Sigmoid colon (tissue), 7 donors: ENCODE measurements around the gene TFEB. TPM values are rescaled to one million over a fixed set of nuclear protein-coding genes. Genes with fewer than 3 reads are reported as not detected.
A peak's percentile ranks its signal among the peaks of the same experiment; 100 is the strongest.

Experiments
- DNase-seq: peaks from one replicate; pipeline ENCODE4 v3.0.0-alpha.2; 2019
- H3K27ac ChIP-seq, 4 donors: fragments of 200-600 bp; sonication (generic); one replicate each; pipeline ENCODE4 v1.5.1; 2016 to 2019; ENCODE audit warnings: mild to moderate bottlenecking in 1 of 4
- H3K27me3 ChIP-seq, 3 donors: fragments of 200-600 bp; sonication (generic); one replicate each; pipeline ENCODE4 v1.5.1; 2019; ENCODE audit warnings: mild to moderate bottlenecking in 1 of 3
- H3K36me3 ChIP-seq, 4 donors: fragments of 200-600 bp; sonication (generic); one replicate each; pipeline ENCODE4 v1.5.1; 2016 to 2019
- H3K4me1 ChIP-seq, 4 donors: fragments of 200-600 bp; sonication (generic); one replicate each; pipeline ENCODE4 v1.5.1; 2017 to 2019
- H3K4me3 ChIP-seq, 4 donors: fragments of 200-600 bp; sonication (generic); one replicate each; pipeline ENCODE4 v1.5.1; 2017 to 2019; ENCODE audit warnings: mild to moderate bottlenecking in 2 of 4, moderate library complexity in 1 of 4
- H3K9me3 ChIP-seq, 4 donors: fragments of 200-600 bp in 3 of 4; sonication (generic) in 3 of 4; one replicate each; pipeline versions ENCODE4 v1.5.1 to v1.6.1; 2013 to 2019
- CTCF ChIP-seq, 4 experiments: fragments of 450-650 bp in 3 of 4; fragments of 200-600 bp in 1 of 4; IDR thresholded peaks; one replicate each; pipeline ENCODE4 v1.5.1; 2016 to 2019; ENCODE audit warnings: antibody characterized with exemption in 4 of 4, mild to moderate bottlenecking in 3 of 4, moderate library complexity in 2 of 4
- EP300 ChIP-seq, 4 donors: sonication (generic); formaldehyde crosslinking; IDR thresholded peaks; one replicate each; pipeline ENCODE4 v1.6.1; 2017; ENCODE audit warnings: antibody characterized with exemption in 4 of 4
- POLR2A ChIP-seq, 2 donors: fragments of 450-650 bp; IDR thresholded peaks; one replicate each; pipeline ENCODE4 v1.6.1; 2016; ENCODE audit warnings: antibody characterized with exemption in 2 of 2, mild to moderate bottlenecking in 2 of 2, moderate library complexity in 2 of 2
- POLR2AphosphoS5 ChIP-seq, 4 donors: sonication (generic); formaldehyde crosslinking; IDR thresholded peaks; one replicate each; pipeline ENCODE4 v1.6.1; 2017; ENCODE audit warnings: antibody characterized with exemption in 4 of 4
- whole genome bisulfite sequencing, 2 donors: extraction: QIAGEN DNeasy Blood & Tissue Kit; methylation state at CpG; one replicate each; pipeline ENCODE4 v1.1.7; 2013; 5-methylcytosine and 5-hydroxymethylcytosine counted together
- intact Hi-C: fragments of 100-400 bp; cut with DNase I; formaldehyde crosslinking; loops from one replicate; pipeline ENCODE4 v1.15.1; 2023
- polyA plus RNA-seq, 3 donors: library from polyadenylated mRNA; stranded (reverse); fragments of 200-250 nt; gene quantifications; one replicate each; pipeline ENCODE4 v1.2.3, GENCODE V29; 2013
- total RNA-seq, 4 donors: library from RNA; depleted of rRNA; stranded (reverse); fragments of >200 nt; gene quantifications; one replicate each; pipeline ENCODE4 v1.1.0, GENCODE V29; 2016
- donor health status: healthy with polysubstance abuse.
- donor health status: Bipolar disorder and iron deficiency.
- donor health status: healthy.

Gene TFEB
- total and polyA plus RNA-seq, 7 donors = 21.0 to 40.9 (median 28.2) TPM

- Histone ChIP-seq H3K4me1 (no peaks in the 10 kb centered on the region), H3K9me3 (no peaks in the 10 kb centered on the region), H3K4me3 (no peak overlapping the region), H3K36me3 (no peaks in the 10 kb centered on the region), H3K27ac (no peak overlapping the region), H3K27me3 (peaks cover 0 to 4% (median 0%) of the 10 kb centered on the region in 3 donors)
- peak; percentile 59 for DNase-seq
- TF ChIP-seq EP300 (IDR thresholded peaks at IDR 0.05) (no peak), CTCF (IDR thresholded peaks at IDR 0.05) (no peak), POLR2AphosphoS5 (IDR thresholded peaks at IDR 0.05) (no peak), POLR2A (IDR thresholded peaks at IDR 0.05) (no peak)
- 78 to 89% methylated on average over 23 of the region's 23 CpGs for WGBS, 2 donors
- intact Hi-C loops = no loop called here
These were observed 78.0 kb downstream of the TFEB start for GRCh38 chr6:41657131-41658094.

GRCh38 chr6:41656002-41656691 lies 79.3 kb downstream of the TFEB start:
- intact Hi-C loops = no loop called here
- H3K4me1 ChIP-seq = no peaks in the 10 kb centered on the region
- DNase-seq = peak; percentile 54

GRCh38 chr6:41655646-41656001 lies 79.8 kb downstream of the TFEB start:
- Histone ChIP-seq H3K27ac (no peak overlapping the region), H3K4me3 (no peak overlapping the region), H3K27me3 (peaks cover 0 to 4% (median 0%) of the 10 kb centered on the region in 3 donors), H3K36me3 (no peaks in the 10 kb centered on the region), H3K9me3 (no peaks in the 10 kb centered on the region), H3K4me1 (no peaks in the 10 kb centered on the region)
- intact Hi-C loops = no loop called here
- TF ChIP-seq POLR2AphosphoS5 (IDR thresholded peaks at IDR 0.05) = no peak
- TF ChIP-seq POLR2A (IDR thresholded peaks at IDR 0.05) = no peak
- TF ChIP-seq EP300 (IDR thresholded peaks at IDR 0.05) = no peak
- TF ChIP-seq CTCF (IDR thresholded peaks at IDR 0.05) = no peak
- 61 to 66% methylated on average over 12 of the region's 12 CpGs for WGBS, 2 donors
- peak; percentile 33 for DNase-seq

More at GRCh38 chr6:41656002-41656691, 79.3 kb downstream of the TFEB start:
- Histone ChIP-seq H3K27me3 (peaks cover 0 to 4% (median 0%) of the 10 kb centered on the region in 3 donors), H3K4me3 (no peak overlapping the region), H3K36me3 (no peaks in the 10 kb centered on the region), H3K27ac (no peak overlapping the region), H3K9me3 (no peaks in the 10 kb centered on the region)
- TF ChIP-seq EP300 (IDR thresholded peaks at IDR 0.05) (no peak), POLR2AphosphoS5 (IDR thresholded peaks at IDR 0.05) (no peak), POLR2A (IDR thresholded peaks at IDR 0.05) (no peak), CTCF (IDR thresholded peaks at IDR 0.05) (no peak)
- WGBS, 2 donors = 54 to 62% methylated on average over 14 of the region's 14 CpGs

- no peak for DNase-seq
- no peaks in the 10 kb centered on the region for H3K36me3 ChIP-seq
- H3K27me3 ChIP-seq = peaks cover 0 to 4% (median 0%) of the 10 kb centered on the region in 3 donors
- intact Hi-C loops = no loop called here
- H3K4me3 ChIP-seq = no peak overlapping the region
- WGBS, 2 donors = 86 to 92% methylated on average over 8 of the region's 8 CpGs
- H3K9me3 ChIP-seq = no peaks in the 10 kb centered on the region
- no peak for TF ChIP-seq POLR2A (IDR thresholded peaks at IDR 0.05)
- TF ChIP-seq EP300 (IDR thresholded peaks at IDR 0.05) = no peak
- H3K4me1 ChIP-seq = no peaks in the 10 kb centered on the region
- H3K27ac ChIP-seq = no peak overlapping the region
These were observed 80.2 kb downstream of the TFEB start for GRCh38 chr6:41655176-41655575.

GRCh38 chr6:41654698-41655151 lies 80.7 kb downstream of the TFEB start:
- H3K27ac ChIP-seq = no peak overlapping the region
- H3K9me3 ChIP-seq = no peaks in the 10 kb centered on the region
- peak; percentile 50 for DNase-seq
- intact Hi-C loops = no loop called here
- no peaks in the 10 kb centered on the region for H3K4me1 ChIP-seq
- WGBS, 2 donors = 85 to 87% methylated on average over 8 of the region's 8 CpGs
- no peak overlapping the region for H3K4me3 ChIP-seq
- H3K36me3 ChIP-seq = no peaks in the 10 kb centered on the region
- H3K27me3 ChIP-seq = peaks cover 0 to 4% (median 0%) of the 10 kb centered on the region in 3 donors
- TF ChIP-seq CTCF (IDR thresholded peaks at IDR 0.05) = no peak
